Activated T-helper 1 cell treated with anti-CD3 and anti-CD28 coated beads, Interleukin-2, amount 50 U/mL, for 16 hours (primary cell): ENCODE data around the gene ARL4C.

Experiments
- DNase-seq, 2 donors: peaks; one replicate each; pipeline ENCODE4 v3.0.0-alpha.2; 2020; ENCODE audit warnings: low read depth in 1 of 2, low spot score in 1 of 2

The ARL4C gene

GRCh38 chr2:234500394-234501006, 3.6 kb upstream of the ARL4C start:
- DNase-seq, result peak; percentile 54 to 59

- DNase-seq, result no peak
Measured at GRCh38 chr2:234497594-234498235, 834 bp upstream of the ARL4C start.

DNA sequence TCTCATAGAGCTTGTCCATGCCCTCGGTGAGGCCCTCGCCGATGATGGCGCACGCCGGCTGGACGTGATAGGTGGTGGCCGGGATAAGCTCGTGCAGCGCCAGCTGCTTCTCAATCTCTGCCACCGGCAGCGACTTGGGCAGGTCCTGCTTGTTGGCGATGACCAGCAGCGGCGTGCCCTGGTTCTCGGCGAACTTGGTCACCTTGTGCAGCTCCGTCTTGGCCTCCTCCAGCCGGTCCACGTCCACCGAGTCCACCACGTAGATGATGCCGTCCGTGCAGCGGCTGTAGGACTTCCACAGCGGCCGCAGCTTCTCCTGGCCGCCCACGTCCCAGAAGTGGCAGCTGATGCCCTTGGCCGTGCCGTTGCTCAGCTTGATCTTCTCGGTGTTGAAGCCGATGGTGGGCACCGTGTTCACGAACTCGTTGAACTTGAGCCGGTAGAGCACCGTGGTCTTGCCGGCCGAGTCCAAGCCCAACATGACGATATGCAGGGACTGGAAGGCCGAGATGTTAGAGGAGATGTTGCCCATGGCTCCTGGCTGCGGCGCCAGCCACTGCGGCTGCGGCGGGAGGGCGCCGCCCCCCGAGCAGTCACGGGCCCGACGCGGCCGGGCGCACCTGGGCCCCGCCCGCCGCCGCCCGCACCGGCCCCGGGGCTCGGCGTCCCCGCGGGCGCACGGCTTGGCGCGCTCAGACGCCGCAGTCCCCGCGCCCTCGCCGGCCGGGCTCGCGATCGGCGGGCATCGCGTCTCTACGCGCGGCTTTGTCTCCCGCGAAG, 636 bp downstream of the ARL4C start:
- DNase-seq, result peak in 1 of 2 donors; percentile 29

GRCh38 chr2:234495251-234496054, 1.4 kb downstream of the ARL4C start:
- DNase-seq, result no peak

DNA sequence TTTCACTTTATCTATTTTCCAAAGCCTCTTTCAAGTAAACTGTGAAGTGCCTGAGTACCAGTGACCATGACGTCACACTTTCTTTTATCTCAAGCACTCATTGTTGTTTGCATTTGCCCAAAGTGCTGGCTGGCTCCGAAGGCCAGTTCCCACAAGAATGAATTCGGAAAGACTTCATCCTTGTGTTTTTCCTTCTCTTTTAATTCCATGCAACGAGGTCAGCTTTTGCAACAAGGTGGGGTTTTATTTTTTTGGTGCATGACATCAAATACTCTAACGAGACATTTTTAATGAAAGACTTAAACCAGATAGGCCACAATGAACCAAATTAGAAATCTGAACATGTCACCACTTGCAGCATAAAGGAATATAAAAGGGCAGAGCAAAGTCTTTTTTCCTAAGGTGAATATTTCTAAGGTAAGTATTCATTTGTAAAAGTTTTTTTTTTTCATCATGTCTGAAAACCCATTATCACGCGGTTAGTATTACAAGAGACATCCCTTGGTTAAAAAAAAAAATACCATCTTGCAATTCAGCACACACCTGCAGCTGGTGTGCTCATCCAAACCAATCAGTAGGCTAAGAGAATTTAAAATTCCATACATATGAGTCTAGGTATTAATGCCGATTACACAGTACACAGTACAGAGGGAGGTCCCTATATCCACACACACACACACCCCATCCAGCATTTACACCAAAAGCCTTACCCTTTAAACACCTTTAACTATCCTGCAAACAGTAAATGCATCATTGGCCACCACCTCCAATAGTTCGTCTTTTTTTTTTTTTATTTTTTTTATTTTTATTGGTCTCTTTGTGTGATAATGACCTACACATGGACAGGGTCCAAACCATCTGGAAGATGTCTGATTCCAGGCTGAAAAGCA, 2.3 kb downstream of the ARL4C start:
- no peak for DNase-seq

- DNase-seq, result no peak
Measured at GRCh38 chr2:234493796-234494195, 3.1 kb downstream of the ARL4C start.

- DNase-seq, result no peak
Measured at GRCh38 chr2:234492717-234493485, 4.0 kb downstream of the ARL4C start.

GRCh38 chr2:234491897-234492296, 5.0 kb downstream of the ARL4C start:
- no peak for DNase-seq

GRCh38 chr2:234491281-234491680, 5.6 kb downstream of the ARL4C start:
- DNase-seq, result no peak

- DNase-seq, result no peak
Measured at GRCh38 chr2:234490271-234491091, 6.4 kb downstream of the ARL4C start.

DNA sequence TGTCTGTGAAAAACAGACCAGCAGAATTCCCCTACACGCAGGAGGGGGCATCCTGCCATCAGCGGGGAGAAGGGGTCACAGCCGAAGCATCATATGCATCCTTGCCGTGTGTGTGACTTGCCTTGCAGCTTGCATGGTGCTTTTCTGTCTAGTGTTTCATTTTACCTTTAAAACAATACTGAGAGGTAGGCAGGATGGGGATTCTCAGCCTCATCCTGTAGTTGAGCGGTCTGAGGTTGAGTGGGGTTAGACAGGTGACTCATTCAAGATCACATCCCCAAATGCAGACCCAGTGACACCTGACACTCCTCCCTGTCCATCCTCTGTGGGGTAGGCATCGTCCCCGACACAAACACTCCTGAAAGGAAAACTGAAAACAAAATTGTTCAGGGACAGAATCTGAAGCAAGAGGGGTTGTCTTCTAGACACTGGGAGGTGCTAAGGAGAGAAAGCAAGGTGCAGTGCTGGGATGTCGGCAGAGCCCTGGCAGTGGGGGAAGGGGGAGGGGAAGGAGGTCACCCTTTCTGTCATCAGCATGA, 7.9 kb downstream of the ARL4C start:
- DNase-seq, result peak; percentile 43 to 49

DNA sequence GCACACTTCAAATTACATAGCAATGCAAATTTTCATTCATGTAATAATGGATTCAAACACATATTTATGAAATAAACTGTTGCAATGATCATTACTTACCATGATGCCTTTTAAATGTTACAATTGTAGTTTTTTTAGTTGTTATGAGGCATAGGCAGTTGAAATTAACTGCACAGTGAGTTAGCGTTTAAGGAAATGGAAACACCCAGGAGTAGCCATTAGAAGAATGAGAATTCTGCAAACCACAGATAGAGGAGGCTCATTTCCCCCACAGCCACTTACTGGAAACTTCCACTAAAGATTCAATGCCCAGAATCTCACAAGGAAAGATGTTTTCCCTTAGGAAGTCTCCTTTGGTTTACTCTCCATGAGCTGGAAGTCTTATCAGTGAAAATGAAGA, 8.4 kb downstream of the ARL4C start:
- no peak for DNase-seq

DNA sequence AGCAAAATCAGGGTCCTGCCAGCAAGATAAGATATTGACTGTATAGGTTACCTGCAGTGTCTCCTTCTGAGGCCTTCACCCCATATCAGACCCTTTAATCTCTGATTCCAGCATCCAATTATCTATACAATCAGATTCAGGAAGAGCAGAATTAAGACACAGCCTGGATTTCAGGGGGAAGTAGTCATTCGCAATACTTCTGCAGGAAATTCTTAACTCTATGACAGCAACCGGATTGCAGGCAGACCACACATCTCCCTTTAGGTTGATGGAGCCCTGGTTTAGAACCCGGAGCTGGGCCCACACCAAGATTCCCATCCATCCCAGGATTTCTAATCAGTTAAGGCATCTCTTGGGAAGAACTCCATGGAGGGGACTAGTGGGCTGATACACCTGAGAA, 9.5 kb downstream of the ARL4C start:
- no peak for DNase-seq

DNA sequence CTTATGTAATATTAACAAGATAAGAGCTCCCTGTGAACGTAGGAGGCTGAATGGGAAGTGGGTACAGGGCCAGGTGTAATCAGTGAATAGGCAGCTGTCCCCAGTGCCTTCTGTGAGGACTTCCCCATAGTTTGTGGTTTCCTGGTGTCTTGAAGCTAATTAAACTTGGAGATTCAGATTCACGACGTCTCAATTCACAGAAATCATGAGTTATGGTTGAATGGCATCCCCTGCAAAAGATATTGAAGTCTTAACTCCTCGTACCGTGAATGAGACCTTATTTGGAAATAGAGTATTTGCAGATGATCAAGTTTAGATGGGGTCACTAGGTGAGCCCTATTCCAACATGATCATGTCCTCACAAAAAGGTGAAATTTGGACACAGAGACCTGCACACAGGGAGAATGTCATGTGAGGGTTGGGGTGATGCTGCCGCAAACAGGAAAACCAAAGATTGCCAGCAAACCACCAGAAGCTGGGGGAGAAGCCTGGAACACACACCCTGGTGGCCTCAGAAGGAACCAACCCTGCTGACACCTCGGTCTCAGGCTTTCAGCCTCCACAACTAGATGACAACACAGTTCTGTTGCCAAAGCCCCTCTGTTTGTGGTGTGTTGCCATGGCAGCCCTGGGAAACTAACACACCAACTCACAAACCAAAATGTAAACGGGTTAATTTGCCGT, 13.2 kb downstream of the ARL4C start:
- peak; percentile 56 to 65 for DNase-seq

DNA sequence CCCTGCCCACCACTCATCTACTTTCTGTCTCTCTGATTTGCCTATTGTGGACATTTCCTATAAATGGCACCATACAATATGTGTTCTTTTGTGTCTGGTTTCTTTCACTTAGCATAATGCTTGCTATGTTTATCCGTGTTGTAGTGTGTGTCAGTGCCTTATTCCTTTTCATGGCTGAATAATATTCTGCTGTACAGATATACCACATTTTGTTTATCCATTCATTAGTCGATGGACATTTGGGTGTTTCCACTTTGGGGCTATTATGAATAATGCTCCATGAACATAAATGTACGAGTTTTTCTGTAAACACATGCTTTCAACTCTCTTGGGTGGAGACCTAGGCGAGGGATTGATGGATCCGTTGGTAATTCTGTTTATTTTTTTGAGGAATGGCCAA, 15.6 kb downstream of the ARL4C start:
- no peak for DNase-seq

GRCh38 chr2:234480337-234480736, 16.5 kb downstream of the ARL4C start:
- DNase-seq, result no peak

- DNase-seq, result no peak
Measured at GRCh38 chr2:234479465-234479864, 17.4 kb downstream of the ARL4C start.
